CD4-positive, CD25-positive, alpha-beta regulatory T cell (primary cell): Measurements from ENCODE around the gene HAND2. TPM values are rescaled to one million over a fixed set of nuclear protein-coding genes. Genes with fewer than 3 reads are reported as not detected.

Experiments
- ATAC-seq, 2 donors: fragments of 150-1000 bp; cut with Tn5 transposase; one replicate each; pipeline ENCODE4 v1.10.0; 2021; ENCODE audit warnings: low read depth in 2 of 2, moderate number of reproducible peaks in 2 of 2, moderate library complexity in 1 of 2
- DNase-seq, 3 donors: peaks; one replicate each; pipeline versions ENCODE4 v3.0.0 to v3.0.0-alpha.2; 2012 to 2022; ENCODE audit warnings: mixed read lengths in 1 of 3
- H3K27ac ChIP-seq: one replicate; pipeline ENCODE4 v1.7.0; 2013; ENCODE audit warnings: mild to moderate bottlenecking, low read length; ENCODE audit not compliant: insufficient read depth, poor library complexity, severe bottlenecking
- H3K27me3 ChIP-seq: one replicate; pipeline ENCODE4 v1.7.0; 2013; ENCODE audit warnings: low read length; ENCODE audit not compliant: control insufficient read depth, insufficient read depth
- H3K36me3 ChIP-seq: one replicate; pipeline ENCODE4 v1.7.0; 2013; ENCODE audit warnings: mild to moderate bottlenecking, low read length, moderate library complexity; ENCODE audit not compliant: control insufficient read depth, insufficient read depth
- H3K4me1 ChIP-seq: 2 replicates; pipeline ENCODE4 v1.7.0; 2013; ENCODE audit warnings: mild to moderate bottlenecking, low read length; ENCODE audit not compliant: insufficient read depth, control insufficient read depth, poor library complexity, severe bottlenecking
- H3K4me3 ChIP-seq: one replicate; pipeline ENCODE4 v1.7.0; 2013; ENCODE audit warnings: low read depth, mild to moderate bottlenecking, low read length, moderate library complexity
- H3K9me3 ChIP-seq, 2 experiments: 1 replicate in 1 of 2; 2 replicates in 1 of 2; pipeline ENCODE4 v1.7.0; 2013; ENCODE audit warnings: low read length in 2 of 2, mild to moderate bottlenecking in 1 of 2, moderate library complexity in 1 of 2; ENCODE audit not compliant: control insufficient read depth in 2 of 2
- H3K27ac Mint-ChIP-seq, 3 donors: one replicate each; pipeline ENCODE4 v1.8.0; 2020 to 2022; ENCODE audit warnings: mild to moderate bottlenecking in 3 of 3, mixed read lengths in 3 of 3, moderate library complexity in 2 of 3
- H3K27me3 Mint-ChIP-seq: one replicate; pipeline ENCODE4 v1.8.0; 2022; ENCODE audit warnings: mild to moderate bottlenecking, mixed read lengths
- H3K36me3 Mint-ChIP-seq: one replicate; pipeline ENCODE4 v1.8.0; 2020; ENCODE audit warnings: mixed read lengths
- H3K4me1 Mint-ChIP-seq, 4 donors: one replicate each; pipeline ENCODE4 v1.8.0; 2020 to 2022; ENCODE audit warnings: mixed read lengths in 4 of 4, mild to moderate bottlenecking in 1 of 4
- H3K4me3 Mint-ChIP-seq, 4 donors: one replicate each; pipeline ENCODE4 v1.8.0; 2020 to 2022; ENCODE audit warnings: mild to moderate bottlenecking in 4 of 4, mixed read lengths in 4 of 4, moderate library complexity in 3 of 4
- H3K9me3 Mint-ChIP-seq, 7 donors: one replicate each; pipeline ENCODE4 v1.8.0; 2020 to 2022; ENCODE audit warnings: mixed read lengths in 7 of 7, mild to moderate bottlenecking in 3 of 7, moderate library complexity in 2 of 7
- polyA plus RNA-seq, 4 donors: library from polyadenylated mRNA; unstranded; fragments of 300-500 nt; fragmentation: Illumina TruSeq; gene quantifications; one replicate each; pipeline ENCODE4 v1.2.3, GENCODE V29; 2021
- total RNA-seq: library from RNA; stranded (reverse); gene quantifications from one replicate; pipeline ENCODE4 v1.2.3, GENCODE V29; 2022

The HAND2 gene
- total RNA-seq, result not detected
- not detected for polyA plus RNA-seq

DNA sequence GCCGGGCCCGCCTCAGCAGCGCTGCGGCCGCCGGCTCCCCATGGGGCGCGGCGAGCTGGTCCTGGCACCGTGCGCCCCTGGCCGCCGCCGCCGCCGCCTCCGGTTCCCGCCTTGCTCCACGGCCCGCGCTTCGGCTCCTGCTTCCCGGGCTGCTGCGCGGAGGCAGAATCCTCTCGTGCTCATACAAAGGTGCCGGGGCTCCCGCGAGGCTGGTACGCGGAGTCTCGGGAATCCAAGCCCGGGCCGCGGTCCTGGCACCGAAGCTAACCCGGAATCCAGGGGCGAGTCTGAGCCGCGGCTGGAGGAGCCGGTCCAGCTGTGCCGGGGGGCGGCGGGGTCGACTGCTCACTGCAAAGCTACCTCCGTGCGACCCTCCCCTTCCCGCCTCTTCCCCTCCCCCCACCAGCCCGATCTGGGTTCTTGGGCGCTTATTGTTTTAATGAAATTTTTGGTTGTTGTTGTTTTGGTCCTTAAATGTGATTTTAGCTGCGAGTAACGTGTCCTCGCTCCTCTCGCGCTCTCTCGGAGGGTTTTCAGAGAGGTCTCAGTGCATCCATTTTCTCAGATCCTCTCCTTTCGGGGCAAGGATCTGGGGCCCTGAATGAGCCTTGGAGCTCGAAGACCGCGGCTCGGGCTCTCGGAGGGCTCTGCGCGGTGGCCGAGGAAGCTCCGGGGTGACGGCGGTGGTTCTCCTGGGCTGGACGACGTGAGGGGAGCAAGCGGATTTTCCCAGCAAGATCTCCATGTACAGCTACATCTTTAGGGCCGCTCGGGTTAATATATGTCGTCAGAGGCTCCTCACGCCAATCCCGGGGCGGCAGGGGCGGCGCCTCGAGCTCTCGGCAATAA, at the start of gene HAND2:
Gene HAND2, minus strand, starts transcription at position 753 of the 849 bp plus-strand sequence. CDS start 940 bp downstream, outside the sequence.
- Histone ChIP-seq H3K27ac (no peak within 1 kb of the TSS), H3K27me3 (peaks cover 47% of the 10 kb centered on the region), H3K9me3 (no peaks in the 10 kb centered on the region)

DNA sequence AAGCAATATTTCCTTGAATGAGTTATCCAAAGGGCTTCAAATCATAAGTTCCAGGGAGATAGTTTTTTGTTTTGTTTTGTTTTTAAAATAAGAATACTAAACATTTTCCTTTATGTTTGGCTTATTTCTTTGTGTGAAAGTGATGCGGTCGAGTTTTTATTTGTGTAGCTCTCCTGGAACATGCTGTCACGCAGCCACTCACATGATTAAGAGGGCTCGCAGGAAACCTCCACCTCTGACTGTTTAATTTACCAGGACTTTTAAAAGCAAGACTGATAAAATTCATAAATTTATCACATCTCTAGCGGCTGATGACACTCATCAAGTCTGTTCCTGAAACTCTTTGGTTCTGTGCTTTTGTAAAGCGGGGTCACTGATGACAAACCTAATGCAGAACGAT, 48.9 kb upstream of the HAND2 start:
- Mint-ChIP-seq H3K27me3 (peaks cover 14% of the 10 kb centered on the region), H3K36me3 (no peaks in the 10 kb centered on the region), H3K4me1 (no peaks in the 10 kb centered on the region), H3K27ac (no peak overlapping the region), H3K9me3 (peaks cover 0 to 2% (median 0%) of the 10 kb centered on the region in 7 donors), H3K4me3 (no peak overlapping the region)
- ATAC-seq, result no peak
- Histone ChIP-seq H3K9me3 (no peaks in the 10 kb centered on the region), H3K27ac (no peak overlapping the region), H3K4me3 (no peak overlapping the region), H3K27me3 (peaks cover 2% of the 10 kb centered on the region), H3K36me3 (no peaks in the 10 kb centered on the region), H3K4me1 (no peaks in the 10 kb centered on the region)
- DNase-seq, result no peak

More for the DNA sequence above, at the start of gene HAND2:
- Mint-ChIP-seq H3K27me3 (peaks cover 95% of the 10 kb centered on the region), H3K36me3 (no peaks in the 10 kb centered on the region), H3K4me1 (peaks cover 0 to 30% (median 8%) of the 10 kb centered on the region in 4 donors), H3K9me3 (peaks cover 0 to 22% (median 3%) of the 10 kb centered on the region in 7 donors), H3K4me3 (peak within 1 kb of the TSS in 2 of 4 donors; percentile 46 to 67), H3K27ac (no peak within 1 kb of the TSS)
- ATAC-seq, result no peak
- DNase-seq, result no peak
- H3K4me1 ChIP-seq, result peaks cover 14% of the 10 kb centered on the region
- H3K36me3 ChIP-seq, result no peaks in the 10 kb centered on the region
- H3K4me3 ChIP-seq, result no peak within 1 kb of the TSS

DNA sequence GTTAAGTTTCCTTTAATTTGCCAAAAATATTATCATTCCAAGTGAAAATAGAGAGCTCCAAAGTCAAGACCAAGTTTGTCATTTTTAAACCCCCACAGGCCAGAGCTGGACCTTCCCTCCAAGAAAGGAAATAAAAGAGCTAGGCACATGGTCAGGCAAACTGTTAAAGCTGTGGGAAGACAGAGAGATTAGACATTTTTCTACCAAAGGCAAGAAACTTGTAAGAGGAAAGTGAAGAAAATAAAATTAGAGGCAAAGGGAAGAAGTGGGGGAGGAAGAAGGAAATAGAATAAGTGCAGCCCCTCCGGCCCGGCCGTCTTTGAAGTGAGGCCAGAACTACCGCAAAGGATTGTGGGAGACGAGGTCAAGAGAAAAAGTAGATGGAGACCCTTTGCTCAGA, 47.9 kb upstream of the HAND2 start:
- Histone ChIP-seq H3K4me1 (no peaks in the 10 kb centered on the region), H3K4me3 (no peak overlapping the region), H3K9me3 (no peaks in the 10 kb centered on the region), H3K27me3 (peaks cover 2% of the 10 kb centered on the region), H3K36me3 (no peaks in the 10 kb centered on the region), H3K27ac (no peak overlapping the region)
- Mint-ChIP-seq H3K27ac (no peak overlapping the region), H3K4me1 (no peaks in the 10 kb centered on the region), H3K27me3 (peaks cover 20% of the 10 kb centered on the region), H3K4me3 (no peak overlapping the region), H3K9me3 (peaks cover 0 to 2% (median 0%) of the 10 kb centered on the region in 7 donors), H3K36me3 (no peaks in the 10 kb centered on the region)
- ATAC-seq (no peak), DNase-seq (no peak)

DNA sequence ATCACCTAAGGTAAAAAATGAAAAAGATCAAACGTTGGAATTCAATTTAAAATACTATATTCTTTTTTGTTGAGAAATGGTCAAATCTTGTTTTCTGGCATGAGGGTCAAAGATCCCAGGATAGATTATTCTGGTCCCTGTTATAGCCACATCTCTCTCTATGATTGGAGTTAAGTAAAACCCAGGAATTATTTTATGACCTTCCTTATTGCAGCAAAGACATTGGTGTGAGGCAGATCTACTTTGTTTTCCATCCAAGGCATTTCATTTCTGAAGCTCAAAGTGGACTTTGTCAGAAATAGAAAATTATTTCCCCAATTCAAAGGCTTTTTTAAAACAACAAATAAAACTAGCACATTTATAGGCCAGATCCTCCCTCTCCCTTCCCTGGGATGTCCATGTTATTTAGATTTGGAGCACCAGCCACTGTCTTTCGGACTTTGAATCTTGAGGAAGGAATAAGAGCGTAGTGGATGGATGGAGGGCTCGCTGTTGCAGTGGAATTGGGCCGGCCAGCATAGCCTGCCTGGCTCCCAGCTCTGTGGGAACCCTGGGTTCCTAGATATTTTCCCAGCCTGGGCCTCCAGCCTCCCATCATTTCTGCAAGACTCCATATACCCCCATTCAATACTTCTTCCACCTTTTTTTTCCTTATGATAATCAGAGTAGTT, 45.6 kb upstream of the HAND2 start:
- peaks cover 3% of the 10 kb centered on the region for H3K27me3 ChIP-seq
- no peak for ATAC-seq
- H3K36me3 Mint-ChIP-seq, result no peaks in the 10 kb centered on the region
- H3K9me3 ChIP-seq, result no peaks in the 10 kb centered on the region
- H3K27ac Mint-ChIP-seq, result no peak overlapping the region
- no peaks in the 10 kb centered on the region for H3K4me1 Mint-ChIP-seq
- H3K4me1 ChIP-seq, result no peaks in the 10 kb centered on the region
- peaks cover 13% of the 10 kb centered on the region for H3K27me3 Mint-ChIP-seq
- H3K27ac ChIP-seq, result no peak overlapping the region
- no peak overlapping the region for H3K4me3 Mint-ChIP-seq
- no peaks in the 10 kb centered on the region for H3K36me3 ChIP-seq
- DNase-seq, result no peak
- H3K9me3 Mint-ChIP-seq, result peaks cover 0 to 2% (median 0%) of the 10 kb centered on the region in 7 donors
- H3K4me3 ChIP-seq, result no peak overlapping the region

GRCh38 chr4:173573725-173574124, 43.7 kb upstream of the HAND2 start:
- Mint-ChIP-seq H3K4me3 (no peak overlapping the region), H3K27ac (no peak overlapping the region)

DNA sequence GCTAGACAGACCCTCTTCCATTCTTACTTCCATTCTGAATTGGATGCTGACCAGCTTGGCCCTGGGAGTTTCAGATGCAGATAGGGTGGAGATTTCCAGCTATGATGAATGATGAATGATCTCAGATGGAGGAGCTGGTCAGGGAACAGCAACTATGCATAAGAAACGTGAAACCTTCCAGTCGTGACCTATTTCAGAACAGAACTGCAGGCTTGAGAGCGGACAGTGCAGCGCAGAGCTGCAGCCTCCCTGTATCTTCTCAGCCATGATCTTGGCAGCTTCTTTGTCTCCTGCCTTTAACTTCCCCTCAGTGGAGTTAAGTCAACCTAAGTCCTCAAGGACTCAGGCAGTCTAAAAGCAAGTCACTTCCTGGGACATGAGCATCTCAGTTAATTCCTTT, 43.3 kb upstream of the HAND2 start:
- peaks cover 5% of the 10 kb centered on the region for H3K27me3 ChIP-seq
- H3K36me3 ChIP-seq, result no peaks in the 10 kb centered on the region
- ATAC-seq (no peak), DNase-seq (no peak)
- no peak overlapping the region for H3K27ac Mint-ChIP-seq
- no peaks in the 10 kb centered on the region for H3K36me3 Mint-ChIP-seq
- H3K9me3 ChIP-seq, result no peaks in the 10 kb centered on the region
- no peaks in the 10 kb centered on the region for H3K4me1 ChIP-seq
- peaks cover 19% of the 10 kb centered on the region for H3K27me3 Mint-ChIP-seq
- no peak overlapping the region for H3K4me3 Mint-ChIP-seq
- H3K4me1 Mint-ChIP-seq, result no peaks in the 10 kb centered on the region
- no peak overlapping the region for H3K27ac ChIP-seq
- peaks cover 0 to 2% (median 0%) of the 10 kb centered on the region in 7 donors for H3K9me3 Mint-ChIP-seq
- H3K4me3 ChIP-seq, result no peak overlapping the region

More at GRCh38 chr4:173573725-173574124, 43.7 kb upstream of the HAND2 start:
- Mint-ChIP-seq H3K36me3 (no peaks in the 10 kb centered on the region), H3K4me1 (no peaks in the 10 kb centered on the region), H3K27me3 (peaks cover 19% of the 10 kb centered on the region), H3K9me3 (peaks cover 0 to 2% (median 0%) of the 10 kb centered on the region in 7 donors)
- Histone ChIP-seq H3K4me3 (no peak overlapping the region), H3K27me3 (peaks cover 5% of the 10 kb centered on the region), H3K4me1 (no peaks in the 10 kb centered on the region), H3K36me3 (no peaks in the 10 kb centered on the region), H3K27ac (no peak overlapping the region), H3K9me3 (no peaks in the 10 kb centered on the region)
- DNase-seq (no peak), ATAC-seq (no peak)

GRCh38 chr4:173572493-173573129, 42.6 kb upstream of the HAND2 start:
- ATAC-seq (no peak), DNase-seq (no peak)
- Mint-ChIP-seq H3K4me1 (no peaks in the 10 kb centered on the region), H3K27me3 (peaks cover 15% of the 10 kb centered on the region), H3K9me3 (peaks cover 0 to 2% (median 0%) of the 10 kb centered on the region in 7 donors), H3K4me3 (no peak overlapping the region), H3K36me3 (no peaks in the 10 kb centered on the region), H3K27ac (no peak overlapping the region)
- H3K4me1 ChIP-seq, result no peaks in the 10 kb centered on the region
- H3K27ac ChIP-seq, result no peak overlapping the region
- no peaks in the 10 kb centered on the region for H3K36me3 ChIP-seq
- no peak overlapping the region for H3K4me3 ChIP-seq
- H3K9me3 ChIP-seq, result no peaks in the 10 kb centered on the region
- H3K27me3 ChIP-seq, result peaks cover 5% of the 10 kb centered on the region
